ENCODE results near the gene MMP8.

GRCh38 chr11:102678022-102678421 lies 46.7 kb downstream of the MMP8 start:
- TF ChIP-seq, protein P1, sequence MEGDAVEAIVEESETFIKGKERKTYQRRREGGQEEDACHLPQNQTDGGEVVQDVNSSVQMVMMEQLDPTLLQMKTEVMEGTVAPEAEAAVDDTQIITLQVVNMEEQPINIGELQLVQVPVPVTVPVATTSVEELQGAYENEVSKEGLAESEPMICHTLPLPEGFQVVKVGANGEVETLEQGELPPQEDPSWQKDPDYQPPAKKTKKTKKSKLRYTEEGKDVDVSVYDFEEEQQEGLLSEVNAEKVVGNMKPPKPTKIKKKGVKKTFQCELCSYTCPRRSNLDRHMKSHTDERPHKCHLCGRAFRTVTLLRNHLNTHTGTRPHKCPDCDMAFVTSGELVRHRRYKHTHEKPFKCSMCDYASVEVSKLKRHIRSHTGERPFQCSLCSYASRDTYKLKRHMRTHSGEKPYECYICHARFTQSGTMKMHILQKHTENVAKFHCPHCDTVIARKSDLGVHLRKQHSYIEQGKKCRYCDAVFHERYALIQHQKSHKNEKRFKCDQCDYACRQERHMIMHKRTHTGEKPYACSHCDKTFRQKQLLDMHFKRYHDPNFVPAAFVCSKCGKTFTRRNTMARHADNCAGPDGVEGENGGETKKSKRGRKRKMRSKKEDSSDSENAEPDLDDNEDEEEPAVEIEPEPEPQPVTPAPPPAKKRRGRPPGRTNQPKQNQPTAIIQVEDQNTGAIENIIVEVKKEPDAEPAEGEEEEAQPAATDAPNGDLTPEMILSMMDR (conservative IDR thresholded peaks at IDR 0.05; ENCODE audit: low read length) = no peak
- no peak for TF ChIP-seq EZH2phosphoT487 (IDR thresholded peaks at IDR 0.05; ENCODE audit: borderline replicate concordance, low read depth, low read length)

Data from OCI-LY7 (cell line).